Thoracic aorta (tissue), 2 donors: ENCODE data around the gene CYTH1. TPM values are rescaled to one million over a fixed set of nuclear protein-coding genes. Genes with fewer than 3 reads are reported as not detected.

Experiments used
- ATAC-seq: fragments of 150-250 bp; one replicate; pipeline ENCODE4 v1.8.0; 2017; ENCODE audit warnings: low read depth; ENCODE audit not compliant: insufficient number of reproducible peaks, low FRiP score
- DNase-seq: peaks from one replicate; pipeline ENCODE4 v3.0.0-alpha.2; 2020; ENCODE audit warnings: low spot score
- H3K27ac ChIP-seq, 2 donors: fragments of 200-600 bp; sonication (generic); 1 replicate in 1 of 2; 2 replicates in 1 of 2; pipeline ENCODE4 v1.5.1; 2016; ENCODE audit warnings: mild to moderate bottlenecking in 2 of 2, moderate library complexity in 2 of 2
- H3K27me3 ChIP-seq: fragments of 200-600 bp; sonication (generic); replicated peaks from 2 replicates; pipeline ENCODE4 v1.6.0; 2016; ENCODE audit warnings: mild to moderate bottlenecking; ENCODE audit not compliant: insufficient read depth
- H3K36me3 ChIP-seq: fragments of 200-600 bp; sonication (generic); one replicate; pipeline ENCODE4 v1.5.1; 2016
- H3K4me1 ChIP-seq, 2 donors: fragments of 200-600 bp; sonication (generic); 1 replicate in 1 of 2; 2 replicates in 1 of 2; pipeline versions ENCODE4 v1.5.1 to v1.6.0; 2016; ENCODE audit warnings: low read depth in 2 of 2, mild to moderate bottlenecking in 1 of 2; ENCODE audit not compliant: control insufficient read depth in 1 of 2
- H3K4me3 ChIP-seq: fragments of 200-600 bp; sonication (generic); 2 replicates; pipeline ENCODE4 v1.5.1; 2016; ENCODE audit warnings: mild to moderate bottlenecking
- H3K9me3 ChIP-seq: fragments of 200-600 bp; sonication (generic); 2 replicates; pipeline ENCODE4 v1.5.1; 2016
- total RNA-seq, 2 donors: library from RNA; depleted of rRNA; stranded (reverse); fragments of >200 nt; gene quantifications; one replicate each; pipeline versions ENCODE4 v1.1.0 to v1.2.3, GENCODE V29; 2016
- TF ChIP-seq, protein P1 (sequence below): fragments of 200-600 bp; sonication (generic); IDR thresholded peaks from one replicate; pipeline ENCODE4 v1.5.1; 2019; ENCODE audit warnings: antibody characterized with exemption

CYTH1 gene
- total RNA-seq, 2 donors from 2014 or later = 79.2 to 79.4 TPM

DNA sequence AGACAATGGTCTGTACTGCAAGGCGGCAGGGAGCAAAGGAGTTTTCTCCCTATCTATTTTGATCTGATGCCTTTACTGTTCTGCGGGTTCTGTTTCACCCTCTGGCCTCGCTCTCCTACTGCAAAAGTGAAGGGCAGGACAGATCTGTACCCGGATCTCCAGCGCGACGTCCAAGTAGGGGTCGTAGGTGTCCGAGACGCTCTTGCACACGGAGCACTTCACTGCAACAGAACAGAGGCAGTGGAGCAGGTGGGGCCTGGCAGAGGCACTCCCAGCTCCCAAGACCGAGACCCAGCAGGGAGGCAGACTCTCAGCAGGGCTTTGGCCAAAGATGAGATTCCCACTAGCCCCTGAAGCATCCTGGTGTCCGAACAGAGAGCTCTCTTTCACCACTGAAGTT is 38.8 kb upstream of the CYTH1 start:
- Histone ChIP-seq H3K36me3 (peaks cover 60% of the 10 kb centered on the region), H3K4me3 (no peak overlapping the region), H3K27me3 (no peaks in the 10 kb centered on the region), H3K27ac (no peak overlapping the region), H3K4me1 (no peaks in the 10 kb centered on the region), H3K9me3 (no peaks in the 10 kb centered on the region)
- TF ChIP-seq, protein P1, sequence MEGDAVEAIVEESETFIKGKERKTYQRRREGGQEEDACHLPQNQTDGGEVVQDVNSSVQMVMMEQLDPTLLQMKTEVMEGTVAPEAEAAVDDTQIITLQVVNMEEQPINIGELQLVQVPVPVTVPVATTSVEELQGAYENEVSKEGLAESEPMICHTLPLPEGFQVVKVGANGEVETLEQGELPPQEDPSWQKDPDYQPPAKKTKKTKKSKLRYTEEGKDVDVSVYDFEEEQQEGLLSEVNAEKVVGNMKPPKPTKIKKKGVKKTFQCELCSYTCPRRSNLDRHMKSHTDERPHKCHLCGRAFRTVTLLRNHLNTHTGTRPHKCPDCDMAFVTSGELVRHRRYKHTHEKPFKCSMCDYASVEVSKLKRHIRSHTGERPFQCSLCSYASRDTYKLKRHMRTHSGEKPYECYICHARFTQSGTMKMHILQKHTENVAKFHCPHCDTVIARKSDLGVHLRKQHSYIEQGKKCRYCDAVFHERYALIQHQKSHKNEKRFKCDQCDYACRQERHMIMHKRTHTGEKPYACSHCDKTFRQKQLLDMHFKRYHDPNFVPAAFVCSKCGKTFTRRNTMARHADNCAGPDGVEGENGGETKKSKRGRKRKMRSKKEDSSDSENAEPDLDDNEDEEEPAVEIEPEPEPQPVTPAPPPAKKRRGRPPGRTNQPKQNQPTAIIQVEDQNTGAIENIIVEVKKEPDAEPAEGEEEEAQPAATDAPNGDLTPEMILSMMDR = no peak
- DNase-seq (no peak), ATAC-seq (no peak)

DNA sequence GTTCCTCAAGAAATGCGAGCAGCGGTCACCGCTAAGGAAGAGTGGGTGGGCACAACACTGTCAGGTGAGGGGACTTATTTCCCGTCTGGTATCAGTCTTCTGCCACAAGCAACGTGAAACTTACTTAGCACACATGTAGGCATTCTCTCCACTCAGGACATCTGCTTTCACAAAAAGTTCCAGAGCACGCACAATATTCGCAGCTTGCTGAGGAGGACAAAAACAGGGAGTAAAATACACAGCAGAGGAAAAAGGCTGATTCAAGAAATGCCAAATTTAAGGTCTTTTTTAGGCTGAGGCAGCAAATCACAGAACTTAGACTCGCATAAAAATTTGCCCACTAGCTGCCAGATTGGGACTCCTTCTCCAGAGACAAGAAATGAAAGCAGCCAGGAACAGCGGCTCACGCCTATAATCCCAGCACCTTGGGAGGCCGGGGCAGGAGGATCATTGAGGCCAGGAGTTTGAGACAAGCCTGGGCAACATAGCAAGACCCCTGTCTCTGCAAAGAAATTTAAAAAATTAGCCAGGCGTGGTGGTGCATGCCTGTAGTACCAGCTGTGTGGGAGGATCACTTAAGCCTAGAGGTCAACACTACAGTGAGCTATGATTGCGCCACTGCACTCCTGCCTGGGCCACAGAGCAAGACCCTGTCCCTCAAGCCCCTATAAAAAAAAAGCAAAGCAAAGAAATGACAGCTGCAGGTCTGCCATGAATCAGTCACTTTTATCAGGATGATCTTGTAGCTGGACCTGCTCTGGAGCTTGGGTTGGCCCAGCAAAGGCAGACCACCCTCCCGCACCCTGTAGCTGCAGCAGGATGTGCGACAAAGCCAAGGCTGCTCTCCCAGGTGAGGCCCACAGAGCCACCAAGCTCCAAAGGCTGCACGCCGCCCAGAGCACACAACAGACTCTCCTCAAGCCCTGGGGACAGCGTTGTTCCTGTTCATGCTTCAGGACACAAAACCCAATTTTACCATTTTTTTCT is 38.0 kb upstream of the CYTH1 start:
- DNase-seq (no peak), ATAC-seq (no peak)
- peak overlapping the region in 1 of 2 donors; percentile 16 for H3K27ac ChIP-seq
- TF ChIP-seq, protein P1 = no peak
- peaks cover 55% of the 10 kb centered on the region for H3K36me3 ChIP-seq
- H3K4me1 ChIP-seq = no peaks in the 10 kb centered on the region
- H3K9me3 ChIP-seq = no peaks in the 10 kb centered on the region
- H3K27me3 ChIP-seq = no peaks in the 10 kb centered on the region
- H3K4me3 ChIP-seq = no peak overlapping the region

DNA sequence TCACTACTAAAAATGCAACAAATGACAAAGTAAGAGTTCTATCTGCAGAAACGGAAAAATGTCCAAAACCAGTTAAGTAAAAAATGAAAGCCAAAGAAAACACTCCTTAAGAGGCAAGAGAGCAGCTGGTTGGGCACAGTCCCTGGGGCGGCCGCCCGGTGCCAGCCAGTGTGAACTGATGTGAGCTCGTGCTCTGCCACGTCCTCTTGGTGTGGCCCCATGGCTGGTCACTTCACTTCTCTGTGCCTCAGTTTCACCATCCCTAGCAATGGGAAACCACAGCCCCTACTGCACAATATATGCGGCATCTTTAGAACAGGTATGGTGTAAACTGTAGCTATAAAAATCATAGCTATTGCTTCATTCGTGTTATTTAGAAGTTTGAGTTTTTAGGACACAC is 37.3 kb upstream of the CYTH1 start:
- no peaks in the 10 kb centered on the region for H3K27me3 ChIP-seq
- no peaks in the 10 kb centered on the region for H3K4me1 ChIP-seq
- H3K36me3 ChIP-seq = peaks cover 55% of the 10 kb centered on the region
- no peak overlapping the region for H3K4me3 ChIP-seq
- no peak for ATAC-seq
- DNase-seq = no peak
- TF ChIP-seq, protein P1 = no peak
- H3K9me3 ChIP-seq = no peaks in the 10 kb centered on the region
- H3K27ac ChIP-seq = peak overlapping the region in 1 of 2 donors; percentile 16

DNA sequence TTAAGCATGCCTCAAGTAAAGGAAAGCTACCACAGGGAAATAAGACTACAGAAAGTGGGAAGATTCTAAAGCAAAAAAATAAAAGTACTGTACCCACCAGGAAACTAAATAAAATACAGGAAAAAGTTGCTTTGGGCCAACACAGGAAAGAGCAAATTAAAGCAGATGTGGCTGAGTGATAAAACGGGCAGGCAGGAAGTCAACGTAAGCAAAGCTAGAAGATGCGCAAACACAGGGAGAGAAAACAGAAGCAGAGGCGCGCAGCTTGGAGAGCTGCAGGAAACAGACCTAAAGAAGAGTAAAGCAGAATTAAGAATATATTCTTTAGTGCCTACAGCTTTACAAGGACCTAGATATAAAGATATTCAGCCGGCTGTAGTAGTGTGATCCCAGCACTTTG is 36.9 kb upstream of the CYTH1 start:
- ATAC-seq (no peak), DNase-seq (no peak)
- Histone ChIP-seq H3K27me3 (no peaks in the 10 kb centered on the region), H3K36me3 (peaks cover 55% of the 10 kb centered on the region), H3K27ac (peak overlapping the region in 1 of 2 donors; percentile 16), H3K4me3 (no peak overlapping the region), H3K9me3 (no peaks in the 10 kb centered on the region), H3K4me1 (no peaks in the 10 kb centered on the region)
- TF ChIP-seq, protein P1 = no peak

DNA sequence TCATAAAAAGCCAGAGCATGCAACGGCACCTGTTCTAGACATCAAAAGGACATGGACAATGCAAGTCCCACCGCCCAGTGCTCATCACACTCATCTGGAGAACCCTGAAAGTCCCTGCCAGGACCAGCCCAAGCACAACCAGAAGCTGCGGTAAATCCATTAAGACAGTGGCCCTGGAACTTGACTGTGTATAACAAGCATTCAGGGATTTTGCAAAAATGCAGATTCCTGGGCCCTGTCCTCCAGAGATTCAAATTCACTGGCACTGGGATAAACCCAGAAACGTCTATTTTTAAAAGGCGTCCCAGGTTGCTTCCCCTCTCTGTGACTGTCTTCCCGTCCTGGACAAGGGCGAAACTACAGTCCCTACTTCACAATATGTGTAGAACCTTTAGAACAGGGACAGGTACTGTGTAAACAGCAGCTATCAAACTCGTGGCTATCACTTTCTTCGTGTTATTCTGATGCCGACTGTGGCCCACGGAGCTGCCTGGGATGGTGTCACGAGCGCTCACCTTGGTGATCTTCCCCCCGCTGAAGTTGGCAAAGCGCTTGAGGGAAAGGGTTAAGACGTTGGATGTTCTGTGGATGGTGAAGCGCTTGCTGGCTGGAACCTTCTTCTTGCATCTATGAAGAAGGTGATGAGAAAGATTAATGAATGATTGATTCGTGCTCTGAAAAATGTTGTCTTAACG is 36.2 kb upstream of the CYTH1 start:
- Histone ChIP-seq H3K9me3 (no peaks in the 10 kb centered on the region), H3K4me1 (no peaks in the 10 kb centered on the region), H3K36me3 (peaks cover 55% of the 10 kb centered on the region), H3K27me3 (no peaks in the 10 kb centered on the region), H3K4me3 (no peak overlapping the region), H3K27ac (no peak overlapping the region)
- TF ChIP-seq, protein P1 = no peak
- DNase-seq (no peak), ATAC-seq (no peak)
